SU-DHL-6 (cell line): ENCODE results near the gene CHIA.

Experiments
- H2AFZ ChIP-seq: fragments of 200-600 bp; sonication (generic); 2 replicates; pipeline ENCODE4 v1.6.1; 2014; ENCODE audit warnings: low read depth, mild to moderate bottlenecking, moderate library complexity, mixed read lengths, antibody characterized with exemption, low read length; ENCODE audit not compliant: severe bottlenecking
- H3F3A ChIP-seq: fragments of 200-600 bp; shearing (Covaris generic); 2 replicates; pipeline ENCODE4 v1.6.0; 2016; ENCODE audit warnings: antibody characterized with exemption, mild to moderate bottlenecking; ENCODE audit not compliant: insufficient read depth
- H3K27ac ChIP-seq: fragments of 200-600 bp; sonication (generic); 2 replicates; pipeline ENCODE4 v1.5.1; 2016; ENCODE audit warnings: low read depth, mild to moderate bottlenecking, low read length, moderate library complexity, mixed read lengths
- H3K27me3 ChIP-seq: fragments of 200-600 bp; sonication (generic), shearing (Covaris generic); 2 replicates; pipeline ENCODE4 v1.6.0; 2014; ENCODE audit warnings: mild to moderate bottlenecking, low read length
- H3K36me3 ChIP-seq: fragments of 200-600 bp; sonication (generic); 2 replicates; pipeline ENCODE4 v1.6.1; 2014; ENCODE audit warnings: mild to moderate bottlenecking, low read length, mixed read lengths
- H3K4me2 ChIP-seq: fragments of 300-600, 200-600 bp; shearing (Covaris generic), sonication (generic); 2 replicates; pipeline ENCODE4 v1.6.0; 2014; ENCODE audit warnings: low read length, low read depth, mild to moderate bottlenecking; ENCODE audit not compliant: poor library complexity, severe bottlenecking
- H3K4me3 ChIP-seq: fragments of 200-600 bp; sonication (generic); 2 replicates; pipeline ENCODE4 v1.5.1; 2014; ENCODE audit warnings: antibody characterized with exemption, low read length, mild to moderate bottlenecking, mixed read lengths; ENCODE audit not compliant: insufficient read depth, poor library complexity, severe bottlenecking
- H3K79me2 ChIP-seq: fragments of 200-600 bp; sonication (generic); 2 replicates; pipeline ENCODE4 v1.6.1; 2014; ENCODE audit warnings: mild to moderate bottlenecking, low read length, moderate library complexity; ENCODE audit not compliant: insufficient read depth
- H3K9ac ChIP-seq: fragments of 200-600 bp; sonication (generic); 2 replicates; pipeline ENCODE4 v1.7.0; 2014; ENCODE audit warnings: mild to moderate bottlenecking, low read length
- H3K9me2 ChIP-seq: fragments of 200-600 bp; sonication (generic); replicated peaks from 2 replicates; pipeline ENCODE4 v1.6.1; 2014; ENCODE audit warnings: low read length; ENCODE audit not compliant: insufficient read depth
- H3K9me3 ChIP-seq: fragments of 200-600 bp; sonication (generic); 2 replicates; pipeline ENCODE4 v1.6.1; 2014; ENCODE audit warnings: low read length, mixed read lengths; ENCODE audit not compliant: insufficient read depth
- H4K20me1 ChIP-seq: fragments of 200-600 bp; sonication (generic); 2 replicates; pipeline ENCODE4 v1.6.1; 2014; ENCODE audit warnings: low read depth, mild to moderate bottlenecking, antibody characterized with exemption, low read length, moderate library complexity, mixed read lengths
- CTCF ChIP-seq: fragments of 200-600 bp; sonication (generic); IDR thresholded peaks from one replicate; pipeline ENCODE4 v1.5.1; 2017; ENCODE audit warnings: antibody characterized with exemption, mild to moderate bottlenecking, low read length, moderate library complexity; ENCODE audit not compliant: insufficient read depth, poor library complexity, severe bottlenecking
- EZH2phosphoT487 ChIP-seq: fragments of 200-600 bp; sonication (generic), shearing (Covaris generic); conservative IDR thresholded peaks from 2 replicates; pipeline ENCODE4 v1.6.1; 2018; ENCODE audit warnings: mild to moderate bottlenecking, antibody characterized with exemption, low read length, moderate library complexity, mixed read lengths

Gene CHIA

GRCh38 chr1:111369177-111369576 is 78.5 kb downstream of the CHIA start:
- Histone ChIP-seq H3K27ac (no peak overlapping the region), H3K9me3 (no peaks in the 10 kb centered on the region), H3K4me3 (no peak overlapping the region), H3K9ac (no peak overlapping the region), H2AFZ (no peak overlapping the region), H4K20me1 (no peaks in the 10 kb centered on the region), H3K27me3 (no peaks in the 10 kb centered on the region), H3K79me2 (no peaks in the 10 kb centered on the region), H3K36me3 (no peaks in the 10 kb centered on the region), H3F3A (no peaks in the 10 kb centered on the region), H3K9me2 (no peaks in the 10 kb centered on the region), H3K4me2 (no peak overlapping the region)
- TF ChIP-seq CTCF (no peak), EZH2phosphoT487 (no peak)

GRCh38 chr1:111369645-111370044 is 79.0 kb downstream of the CHIA start:
- Histone ChIP-seq H3K79me2 (no peaks in the 10 kb centered on the region), H3K4me2 (no peak overlapping the region), H3F3A (no peaks in the 10 kb centered on the region), H3K27ac (no peak overlapping the region), H3K36me3 (no peaks in the 10 kb centered on the region), H3K4me3 (no peak overlapping the region), H4K20me1 (no peaks in the 10 kb centered on the region), H2AFZ (no peak overlapping the region), H3K9ac (no peak overlapping the region), H3K9me3 (no peaks in the 10 kb centered on the region), H3K27me3 (no peaks in the 10 kb centered on the region), H3K9me2 (no peaks in the 10 kb centered on the region)
- TF ChIP-seq CTCF (no peak), EZH2phosphoT487 (no peak)
